Osteoblast (primary cell): Measurements from ENCODE around the gene INPP5A. TPM values are rescaled to one million over a fixed set of nuclear protein-coding genes. Genes with fewer than 3 reads are reported as not detected.

Source experiments
- DNase-seq: peaks from one replicate; pipeline ENCODE4 v3.0.0; 2011; ENCODE audit warnings: low spot score, mixed read lengths; ENCODE audit not compliant: insufficient read length; ENCODE audit errors: missing footprints
- H2AFZ ChIP-seq: 2 replicates; pipeline ENCODE4 v1.6.0; 2011; ENCODE audit warnings: mild to moderate bottlenecking, low read length
- H3K27ac ChIP-seq: 2 replicates; pipeline ENCODE4 v1.5.1; 2011; ENCODE audit warnings: mild to moderate bottlenecking, low read depth, low read length, moderate library complexity
- H3K27me3 ChIP-seq: 2 replicates; pipeline ENCODE4 v1.6.0; 2012; ENCODE audit warnings: mild to moderate bottlenecking, control low read depth, inconsistent platforms, low read length, moderate library complexity; ENCODE audit not compliant: insufficient read depth
- H3K36me3 ChIP-seq: 2 replicates; pipeline ENCODE4 v1.5.1; 2011; ENCODE audit warnings: mild to moderate bottlenecking, low read length, control low read depth, moderate library complexity; ENCODE audit not compliant: insufficient read depth
- H3K4me1 ChIP-seq: 2 replicates; pipeline ENCODE4 v1.5.1; 2011; ENCODE audit warnings: mild to moderate bottlenecking, low read length, control low read depth, moderate library complexity; ENCODE audit not compliant: insufficient read depth
- H3K4me2 ChIP-seq: 2 replicates; pipeline ENCODE4 v1.6.0; 2011; ENCODE audit warnings: mild to moderate bottlenecking, low read length; ENCODE audit not compliant: insufficient read depth
- H3K4me3 ChIP-seq: fragments of 200-600 bp; sonication (generic); 3 replicates; pipeline ENCODE4 v1.5.1; 2012; ENCODE audit warnings: mild to moderate bottlenecking, low read length, inconsistent platforms; ENCODE audit not compliant: insufficient read depth
- H3K79me2 ChIP-seq: 2 replicates; pipeline ENCODE4 v1.6.0; 2012; ENCODE audit warnings: mild to moderate bottlenecking, low read length, control low read depth, inconsistent platforms; ENCODE audit not compliant: insufficient read depth
- H3K9me3 ChIP-seq: 2 replicates; pipeline ENCODE4 v1.5.1; 2011; ENCODE audit warnings: low read depth, low read length, control low read depth
- H4K20me1 ChIP-seq: 2 replicates; pipeline ENCODE4 v1.6.0; 2012; ENCODE audit warnings: mild to moderate bottlenecking, low read length, control low read depth; ENCODE audit not compliant: insufficient read depth
- total RNA-seq: library from RNA; depleted of rRNA; stranded (reverse); fragments of >200 nt; gene quantifications from 2 replicates; pipeline ENCODE4 v1.2.3, GENCODE V29; 2012
- TF ChIP-seq, protein P1 (sequence below): IDR thresholded peaks from 2 replicates; pipeline ENCODE4 v1.5.1; 2011; ENCODE audit warnings: mild to moderate bottlenecking, low read depth, low read length, moderate library complexity; ENCODE audit errors: extremely low read depth

INPP5A gene
- total RNA-seq, 1 donor: 22.8 TPM

DNA sequence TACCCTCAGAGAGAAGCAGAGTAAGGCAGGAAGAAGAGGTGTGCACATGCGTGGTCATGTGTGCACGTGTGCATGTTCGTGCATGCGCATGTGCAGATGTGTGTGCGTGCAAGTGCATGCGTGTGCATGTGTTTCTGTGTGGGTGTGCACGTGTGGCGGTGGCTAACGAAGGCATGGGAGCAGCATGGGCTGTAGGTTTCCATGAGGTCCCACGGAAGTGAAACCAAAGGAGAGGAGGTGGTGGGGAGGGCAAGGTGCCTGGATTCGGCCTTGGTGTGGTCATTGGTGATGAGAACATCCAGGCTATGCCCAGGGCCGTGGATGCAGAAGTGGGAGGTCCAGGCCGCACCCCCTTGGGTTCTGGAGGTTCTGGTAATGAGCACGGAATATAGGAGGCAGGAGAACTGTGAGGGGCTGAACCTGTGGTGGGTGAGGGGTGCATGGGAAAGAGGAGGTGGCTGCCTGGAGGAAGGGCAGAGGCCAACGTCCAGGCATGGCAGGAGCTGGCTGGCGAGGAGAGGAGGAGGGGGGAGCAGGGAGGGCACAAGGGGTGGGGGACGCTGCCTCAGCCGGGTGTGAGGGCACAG is 2.4 kb upstream of the INPP5A start:
- H3K27me3 ChIP-seq: no peaks in the 10 kb centered on the region
- no peak overlapping the region for H3K4me2 ChIP-seq
- no peaks in the 10 kb centered on the region for H3K9me3 ChIP-seq
- H3K4me1 ChIP-seq: peaks cover 46% of the 10 kb centered on the region
- TF ChIP-seq, protein P1, sequence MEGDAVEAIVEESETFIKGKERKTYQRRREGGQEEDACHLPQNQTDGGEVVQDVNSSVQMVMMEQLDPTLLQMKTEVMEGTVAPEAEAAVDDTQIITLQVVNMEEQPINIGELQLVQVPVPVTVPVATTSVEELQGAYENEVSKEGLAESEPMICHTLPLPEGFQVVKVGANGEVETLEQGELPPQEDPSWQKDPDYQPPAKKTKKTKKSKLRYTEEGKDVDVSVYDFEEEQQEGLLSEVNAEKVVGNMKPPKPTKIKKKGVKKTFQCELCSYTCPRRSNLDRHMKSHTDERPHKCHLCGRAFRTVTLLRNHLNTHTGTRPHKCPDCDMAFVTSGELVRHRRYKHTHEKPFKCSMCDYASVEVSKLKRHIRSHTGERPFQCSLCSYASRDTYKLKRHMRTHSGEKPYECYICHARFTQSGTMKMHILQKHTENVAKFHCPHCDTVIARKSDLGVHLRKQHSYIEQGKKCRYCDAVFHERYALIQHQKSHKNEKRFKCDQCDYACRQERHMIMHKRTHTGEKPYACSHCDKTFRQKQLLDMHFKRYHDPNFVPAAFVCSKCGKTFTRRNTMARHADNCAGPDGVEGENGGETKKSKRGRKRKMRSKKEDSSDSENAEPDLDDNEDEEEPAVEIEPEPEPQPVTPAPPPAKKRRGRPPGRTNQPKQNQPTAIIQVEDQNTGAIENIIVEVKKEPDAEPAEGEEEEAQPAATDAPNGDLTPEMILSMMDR: no peak
- no peak overlapping the region for H2AFZ ChIP-seq
- no peaks in the 10 kb centered on the region for H3K36me3 ChIP-seq
- peaks cover 7% of the 10 kb centered on the region for H4K20me1 ChIP-seq
- no peak for DNase-seq
- H3K27ac ChIP-seq: no peak overlapping the region
- H3K4me3 ChIP-seq: no peak overlapping the region
- peaks cover 15% of the 10 kb centered on the region for H3K79me2 ChIP-seq

DNA sequence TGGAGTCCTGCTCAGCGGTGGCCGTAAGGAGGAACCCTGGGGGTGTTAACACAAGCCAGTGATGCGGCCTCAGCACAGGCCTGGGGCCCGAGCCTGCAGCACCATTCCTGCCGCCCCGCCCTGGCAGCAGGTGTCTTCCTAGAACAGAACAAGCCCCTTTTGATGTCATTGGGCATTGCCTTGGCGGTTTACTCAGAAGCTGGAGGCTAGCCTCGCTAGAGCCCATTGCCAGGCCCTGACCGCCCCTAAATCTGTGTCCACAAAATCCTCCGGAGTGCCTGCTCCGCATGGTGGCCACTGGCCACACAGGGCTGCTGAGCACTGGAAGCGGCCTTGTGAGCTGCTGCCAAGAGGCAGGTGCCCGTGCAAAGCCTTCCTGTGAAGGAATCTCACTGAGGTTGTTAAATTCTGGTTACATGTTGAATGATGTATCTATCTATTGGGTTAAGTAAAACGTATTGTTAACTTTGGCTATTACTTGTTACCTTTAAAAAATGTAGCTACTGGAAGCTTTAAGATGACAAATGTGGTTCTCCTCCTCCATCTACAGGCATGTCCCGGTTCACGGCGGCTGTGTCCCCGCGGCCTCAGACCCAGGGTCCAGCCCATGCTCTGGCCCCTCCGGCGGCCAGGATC is 1.2 kb upstream of the INPP5A start:
- peaks cover 55% of the 10 kb centered on the region for H3K4me1 ChIP-seq

DNA sequence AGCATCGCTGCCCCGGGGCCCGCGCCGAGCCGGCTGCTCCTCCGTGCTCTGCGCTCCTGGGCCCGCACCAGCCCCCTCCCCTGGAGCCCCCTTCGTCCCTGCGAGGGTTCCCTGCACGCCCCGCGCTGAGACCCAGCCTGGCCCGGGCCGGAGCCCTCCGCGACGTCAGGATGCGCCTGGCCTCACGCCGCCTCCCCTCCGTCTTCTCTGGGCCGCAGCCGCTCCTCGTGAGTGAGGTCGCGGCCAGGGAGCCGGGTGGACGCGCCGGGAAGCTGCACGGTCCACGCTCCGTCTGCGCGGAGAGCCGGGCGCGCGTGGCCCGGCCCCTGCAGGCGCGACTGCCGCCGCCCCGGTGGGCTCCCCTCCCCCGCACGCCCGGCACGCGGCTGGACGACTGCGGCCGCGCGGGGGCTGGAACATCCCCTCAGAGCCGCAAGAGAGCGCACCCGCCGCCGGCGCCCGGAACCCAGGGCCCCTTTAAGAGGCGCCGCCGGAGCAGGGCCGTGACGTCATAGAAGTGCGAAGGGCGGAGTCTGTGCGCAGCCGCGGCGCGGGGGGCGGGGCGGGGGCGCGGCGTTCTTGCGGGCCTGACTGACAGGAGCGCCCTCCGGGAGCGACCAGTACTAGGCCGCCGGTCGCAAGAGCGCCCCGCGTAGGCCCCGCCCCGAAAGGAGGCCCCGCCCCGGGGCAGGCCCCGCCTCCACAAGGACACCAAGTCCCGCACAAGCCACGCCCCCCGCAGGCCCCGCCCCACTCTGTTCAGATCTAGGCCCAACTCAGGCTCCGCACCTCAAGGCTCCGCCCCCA is 507 bp upstream of the INPP5A start:
- peak; percentile 100 for DNase-seq
- peak overlapping the region; percentile 50 for H3K27ac ChIP-seq
- H3K36me3 ChIP-seq: no peaks in the 10 kb centered on the region
- no peaks in the 10 kb centered on the region for H3K9me3 ChIP-seq
- peak overlapping the region; percentile 92 for H3K4me2 ChIP-seq
- H3K27me3 ChIP-seq: no peaks in the 10 kb centered on the region
- peak overlapping the region; percentile 78 for H3K4me3 ChIP-seq
- H4K20me1 ChIP-seq: peaks cover 25% of the 10 kb centered on the region
- TF ChIP-seq, protein P1: peak; percentile 11
- peak overlapping the region; percentile 63 for H2AFZ ChIP-seq
- peaks cover 55% of the 10 kb centered on the region for H3K4me1 ChIP-seq
- H3K79me2 ChIP-seq: peaks cover 32% of the 10 kb centered on the region

More for the DNA sequence above, 1.2 kb upstream of the INPP5A start:
- peak overlapping the region; percentile 78 for H3K4me3 ChIP-seq
- H3K4me2 ChIP-seq: peak overlapping the region; percentile 92
- DNase-seq: peak; percentile 27
- no peaks in the 10 kb centered on the region for H3K36me3 ChIP-seq
- peaks cover 18% of the 10 kb centered on the region for H4K20me1 ChIP-seq
- H3K27me3 ChIP-seq: no peaks in the 10 kb centered on the region
- peak overlapping the region; percentile 63 for H2AFZ ChIP-seq
- TF ChIP-seq, protein P1: no peak
- H3K79me2 ChIP-seq: peaks cover 25% of the 10 kb centered on the region
- H3K27ac ChIP-seq: peak overlapping the region; percentile 50
- no peaks in the 10 kb centered on the region for H3K9me3 ChIP-seq
